Measurements from ENCODE around the gene SYCE3.

SYCE3 gene

DNA sequence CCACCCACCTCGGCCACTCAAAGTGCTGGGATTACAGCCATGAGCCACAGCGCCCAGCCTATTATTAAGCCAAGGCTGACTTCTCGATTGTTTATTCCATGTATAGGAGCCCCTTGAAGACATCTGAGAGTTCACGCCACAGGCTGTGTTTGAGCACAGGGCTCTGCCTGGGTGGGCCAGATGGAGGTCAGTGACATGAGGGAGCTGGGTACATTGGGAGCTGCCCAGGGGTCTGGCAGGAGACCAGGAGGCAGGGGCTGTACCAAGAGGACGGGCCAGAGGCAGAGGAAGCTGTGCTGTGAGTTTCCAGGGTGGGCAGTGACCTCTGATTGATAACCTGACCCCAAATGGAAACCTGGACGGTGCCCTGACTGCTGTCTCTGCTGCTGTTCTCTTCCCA is 60.6 kb downstream of the SYCE3 start:
- no peak overlapping the region for H3K4me3 ChIP-seq (ENCODE audit: low read depth, low read length)
- H3K36me3 ChIP-seq (ENCODE audit: control insufficient read depth in 2 of 2, insufficient read depth in 1 of 2, low read length in 2 of 2): peaks cover 0 to 37% of the 10 kb centered on the region in 2 experiments; a peak in 1 of 3 replicates
- TF ChIP-seq ZNF521 (tag by site-specific recombination; IDR thresholded peaks at IDR 0.05) (no peak), FEZF1 (tag by site-specific recombination; IDR thresholded peaks at IDR 0.05) (no peak), SP2 (tag by site-specific recombination; IDR thresholded peaks at IDR 0.05) (no peak), ZNF544 (tag by site-specific recombination; IDR thresholded peaks at IDR 0.05) (no peak), MEIS1 (CRISPR knock-in tag; IDR thresholded peaks at IDR 0.05; ENCODE audit: borderline replicate concordance) (no peak), IKZF3 (tag by site-specific recombination; IDR thresholded peaks at IDR 0.05) (no peak), ZNF350 (tag by site-specific recombination; IDR thresholded peaks at IDR 0.05) (no peak), ZNF146 (tag by site-specific recombination; IDR thresholded peaks at IDR 0.05) (no peak), KLF10 (tag by site-specific recombination; IDR thresholded peaks at IDR 0.05) (no peak), ZBTB49 (tag by site-specific recombination; IDR thresholded peaks at IDR 0.05; ENCODE audit: low read depth) (no peak), ZIC2 (tag by site-specific recombination; IDR thresholded peaks at IDR 0.05) (no peak), PRDM4 (tag by site-specific recombination; IDR thresholded peaks at IDR 0.05) (no peak), ZFHX2 (tag by site-specific recombination; conservative IDR thresholded peaks at IDR 0.05) (no peak), YY2 (tag by site-specific recombination; IDR thresholded peaks at IDR 0.05) (no peak), EGR2 (tag by site-specific recombination; IDR thresholded peaks at IDR 0.05; ENCODE audit: low read depth) (no peak), ZNF785 (tag by site-specific recombination; IDR thresholded peaks at IDR 0.05) (no peak), KLF1 (tag by site-specific recombination; IDR thresholded peaks at IDR 0.05) (no peak), ZBTB7A (tag by site-specific recombination; IDR thresholded peaks at IDR 0.05; ENCODE audit: low read depth) (no peak), ZNF24 (tag by site-specific recombination; IDR thresholded peaks at IDR 0.05) (no peak)
- TF ChIP-seq, protein P1, sequence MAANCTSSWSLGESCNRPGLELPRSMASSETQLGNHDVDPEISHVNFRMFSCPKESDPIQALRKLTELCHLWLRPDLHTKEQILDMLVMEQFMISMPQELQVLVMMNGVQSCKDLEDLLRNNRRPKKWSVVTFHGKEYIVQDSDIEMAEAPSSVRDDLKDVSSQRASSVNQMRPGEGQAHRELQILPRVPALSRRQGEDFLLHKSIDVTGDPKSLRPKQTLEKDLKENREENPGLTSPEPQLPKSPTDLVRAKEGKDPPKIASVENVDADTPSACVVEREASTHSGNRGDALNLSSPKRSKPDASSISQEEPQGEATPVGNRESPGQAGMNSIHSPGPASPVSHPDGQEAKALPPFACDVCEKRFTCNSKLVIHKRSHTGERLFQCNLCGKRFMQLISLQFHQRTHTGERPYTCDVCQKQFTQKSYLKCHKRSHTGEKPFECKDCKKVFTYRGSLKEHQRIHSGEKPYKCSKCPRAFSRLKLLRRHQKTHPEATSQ (tag by site-specific recombination; IDR thresholded peaks at IDR 0.05): no peak
- ChIA-PET CTCF (interaction anchor here (0.6 to 1.2 kb wide), 4 partner anchors 24 to 160 kb away, joined by 3 to 5 read pairs (median 4); partner anchors contain the start of gene SCO2), POLR2A (interaction anchor here (0.9 to 3.3 kb wide), 3 partner anchors 24 to 58 kb away, joined by 3 to 12 read pairs (median 3); partner anchors contain the start of gene SCO2)
- no peaks in the 10 kb centered on the region for H3K9me3 ChIP-seq (ENCODE audit: control insufficient read depth, insufficient read depth, low read depth, low read length)
- peaks cover 3% of the 10 kb centered on the region for H3K4me1 ChIP-seq (ENCODE audit: control insufficient read depth, insufficient read depth, low read length)
- H3K27ac ChIP-seq (ENCODE audit: extremely low read depth, low read depth, low read length): no peak overlapping the region
